Neural progenitor cell (in vitro differentiated cells): ENCODE results near the gene MACROD2.

Experiments used
- CTCF ChIP-seq: fragments of 200-600 bp; sonication (generic); IDR thresholded peaks from 2 replicates; pipeline ENCODE4 v1.5.1; 2017; ENCODE audit warnings: antibody characterized with exemption, mild to moderate bottlenecking
- EZH2 ChIP-seq: fragments of 200-600 bp; sonication (generic); IDR thresholded peaks from 2 replicates; pipeline ENCODE4 v1.6.1; 2017; ENCODE audit warnings: antibody characterized with exemption, mild to moderate bottlenecking, moderate library complexity

- TF ChIP-seq CTCF (no peak), EZH2 (no peak)
Measured at GRCh38 chr20:14631011-14631410, 635.7 kb downstream of the MACROD2 start.
